ENCODE measurements around the gene SLC9A7.

The SLC9A7 gene

GRCh38 chrX:46599051-46599560 lies 159.8 kb downstream of the SLC9A7 start:
- DNase-seq: no peak

- DNase-seq: no peak
Observed at GRCh38 chrX:46597771-46598170, 161.1 kb downstream of the SLC9A7 start.

GRCh38 chrX:46597208-46597607 lies 161.7 kb downstream of the SLC9A7 start:
- no peak for DNase-seq

GRCh38 chrX:46595084-46595483 lies 163.8 kb downstream of the SLC9A7 start:
- DNase-seq: no peak

GRCh38 chrX:46589977-46590723 lies 168.8 kb downstream of the SLC9A7 start:
- DNase-seq: no peak

- no peak for DNase-seq
Observed at GRCh38 chrX:46588263-46588662, 170.7 kb downstream of the SLC9A7 start.

GRCh38 chrX:46587753-46588171 lies 171.2 kb downstream of the SLC9A7 start:
- no peak for DNase-seq

- no peak for DNase-seq
Observed at GRCh38 chrX:46587158-46587557, 171.8 kb downstream of the SLC9A7 start.

- no peak for DNase-seq
Observed at GRCh38 chrX:46584736-46585135, 174.2 kb downstream of the SLC9A7 start.

GRCh38 chrX:46582966-46583365 lies 176.0 kb downstream of the SLC9A7 start:
- no peak for DNase-seq

- DNase-seq: no peak
Observed at GRCh38 chrX:46582325-46582724, 176.6 kb downstream of the SLC9A7 start.

- DNase-seq: no peak
Observed at GRCh38 chrX:46580613-46581012, 178.3 kb downstream of the SLC9A7 start.

- DNase-seq: no peak
Observed at GRCh38 chrX:46579250-46579649, 179.7 kb downstream of the SLC9A7 start.

GRCh38 chrX:46577221-46578005 lies 181.5 kb downstream of the SLC9A7 start:
- no peak for DNase-seq

- no peak for DNase-seq
Observed at GRCh38 chrX:46576458-46576857, 182.5 kb downstream of the SLC9A7 start.

GRCh38 chrX:46575991-46576392 lies 182.9 kb downstream of the SLC9A7 start:
- no peak for DNase-seq

- DNase-seq: no peak
Observed at GRCh38 chrX:46575586-46575985, 183.3 kb downstream of the SLC9A7 start.

- no peak for DNase-seq
Observed at GRCh38 chrX:46574774-46575381, 184.0 kb downstream of the SLC9A7 start.

GRCh38 chrX:46573892-46574773 lies 184.8 kb downstream of the SLC9A7 start:
- DNase-seq: no peak

- DNase-seq: no peak
Observed at GRCh38 chrX:46573331-46573891, 185.5 kb downstream of the SLC9A7 start, which contains the start of gene CHST7. Gene CHST7 (plus strand): TSS chrX:46573765. CDS start chrX:46573932, 167 bp downstream.

GRCh38 chrX:46572340-46572936 lies 186.5 kb downstream of the SLC9A7 start:
- no peak for DNase-seq
